CD14-positive monocyte (primary cell): ENCODE results near the gene HMOX1. TPM values are rescaled to one million over a fixed set of nuclear protein-coding genes. Genes with fewer than 3 reads are reported as not detected.
A peak's percentile ranks its signal among the peaks of the same experiment; 100 is the strongest.

Source experiments
- DNase-seq, 3 donors: peaks; one replicate each; pipeline ENCODE4 v3.0.0-alpha.2; 2011 to 2022
- H2AFZ ChIP-seq: 2 replicates; pipeline ENCODE4 v1.6.0; 2012; ENCODE audit warnings: mild to moderate bottlenecking, low read depth, low read length, inconsistent platforms; ENCODE audit not compliant: insufficient read depth, poor library complexity, severe bottlenecking
- H3K27ac ChIP-seq, 2 donors: 1 replicate in 1 of 2; 2 replicates in 1 of 2; pipeline ENCODE4 v1.5.1; 2012 to 2013; ENCODE audit warnings: low read length in 2 of 2, control low read depth in 1 of 2, inconsistent platforms in 1 of 2, low read depth in 1 of 2, mild to moderate bottlenecking in 1 of 2
- H3K27me3 ChIP-seq, 2 donors: one replicate each; pipeline versions ENCODE4 v1.6.0 to v1.6.1; 2011 to 2013; ENCODE audit warnings: low read length in 2 of 2; ENCODE audit not compliant: control insufficient read depth in 2 of 2, insufficient read depth in 2 of 2
- H3K36me3 ChIP-seq, 2 donors: replicated peaks in 1 of 2; 1 replicate in 1 of 2; 2 replicates in 1 of 2; pipeline versions ENCODE4 v1.5.1 to v1.6.1; 2012 to 2013; ENCODE audit warnings: low read length in 2 of 2, control low read depth in 1 of 2, inconsistent platforms in 1 of 2, mild to moderate bottlenecking in 1 of 2; ENCODE audit not compliant: insufficient read depth in 2 of 2, control insufficient read depth in 1 of 2
- H3K4me1 ChIP-seq, 2 donors: 1 replicate in 1 of 2; 2 replicates in 1 of 2; pipeline versions ENCODE4 v1.5.1 to v1.6.1; 2012 to 2013; ENCODE audit warnings: low read length in 2 of 2, control low read depth in 1 of 2, inconsistent platforms in 1 of 2, mild to moderate bottlenecking in 1 of 2, moderate library complexity in 1 of 2; ENCODE audit not compliant: insufficient read depth in 2 of 2, control insufficient read depth in 1 of 2
- H3K4me2 ChIP-seq: replicated peaks from 2 replicates; pipeline ENCODE3; 2012; ENCODE audit warnings: low read length, moderate library complexity, mild to moderate bottlenecking; ENCODE audit not compliant: poor library complexity, severe bottlenecking; ENCODE audit errors: extremely low read depth
- H3K4me3 ChIP-seq, 3 experiments: fragments of 200-600 bp in 1 of 3; sonication (generic) in 1 of 3; replicated peaks in 1 of 3; 1 replicate in 2 of 3; 2 replicates in 1 of 3; pipeline ENCODE4 v1.5.1; 2011 to 2013; ENCODE audit warnings: low read length in 3 of 3, mild to moderate bottlenecking in 3 of 3, control low read depth in 2 of 3, low read depth in 2 of 3, inconsistent platforms in 1 of 3, moderate library complexity in 1 of 3
- H3K79me2 ChIP-seq: 2 replicates; pipeline ENCODE4 v1.6.0; 2012; ENCODE audit warnings: mild to moderate bottlenecking, control low read depth, inconsistent platforms, low read length, moderate library complexity; ENCODE audit not compliant: insufficient read depth
- H3K9ac ChIP-seq: 2 replicates; pipeline ENCODE4 v1.6.0; 2017; ENCODE audit warnings: low read length, mild to moderate bottlenecking; ENCODE audit not compliant: insufficient read depth, poor library complexity, severe bottlenecking
- H3K9me3 ChIP-seq, 2 donors: replicated peaks in 1 of 2; 1 replicate in 1 of 2; 2 replicates in 1 of 2; pipeline versions ENCODE4 v1.5.1 to v1.6.1; 2012 to 2013; ENCODE audit warnings: low read length in 2 of 2, control low read depth in 1 of 2; ENCODE audit not compliant: control insufficient read depth in 1 of 2, insufficient read depth in 1 of 2
- H4K20me1 ChIP-seq: 2 replicates; pipeline ENCODE4 v1.6.0; 2012; ENCODE audit warnings: mild to moderate bottlenecking, low read length, control low read depth, moderate library complexity; ENCODE audit not compliant: insufficient read depth
- H3K27ac Mint-ChIP-seq, 7 donors: one replicate each; pipeline ENCODE4 v1.8.0; 2020; ENCODE audit warnings: mild to moderate bottlenecking in 7 of 7, mixed read lengths in 7 of 7, moderate library complexity in 6 of 7, inconsistent platforms in 2 of 7
- H3K27me3 Mint-ChIP-seq, 3 donors: one replicate each; pipeline ENCODE4 v1.8.0; 2021 to 2022; ENCODE audit warnings: low read depth in 3 of 3, mild to moderate bottlenecking in 3 of 3, mixed read lengths in 3 of 3, moderate library complexity in 3 of 3, inconsistent platforms in 1 of 3
- H3K36me3 Mint-ChIP-seq, 2 donors: one replicate each; pipeline ENCODE4 v1.8.0; 2020; ENCODE audit warnings: mixed read lengths in 2 of 2, inconsistent platforms in 1 of 2, mild to moderate bottlenecking in 1 of 2
- H3K4me1 Mint-ChIP-seq: one replicate; pipeline ENCODE4 v1.8.0; 2020; ENCODE audit warnings: mild to moderate bottlenecking, mixed read lengths
- H3K4me3 Mint-ChIP-seq, 2 donors: one replicate each; pipeline ENCODE4 v1.8.0; 2020; ENCODE audit warnings: mild to moderate bottlenecking in 2 of 2, mixed read lengths in 2 of 2, moderate library complexity in 1 of 2
- H3K9me3 Mint-ChIP-seq, 7 donors: one replicate each; pipeline ENCODE4 v1.8.0; 2020 to 2022; ENCODE audit warnings: mixed read lengths in 7 of 7, mild to moderate bottlenecking in 6 of 7, moderate library complexity in 6 of 7, inconsistent platforms in 2 of 7
- WGBS: methylation state at CpG from one replicate; pipeline ENCODE4 v1.1.5; 2013; ENCODE audit warnings: missing lambda C conversion rate; ENCODE audit not compliant: insufficient coverage; 5-methylcytosine and 5-hydroxymethylcytosine counted together
- intact Hi-C, 2 donors: fragments of 100-400 bp; cut with micrococcal nuclease; formaldehyde crosslinking; loops; one replicate each; pipeline versions ENCODE4 v1.15.0 to v1.15.1; 2023
- polyA plus RNA-seq, 3 donors: library from polyadenylated mRNA; depleted of rRNA in 1 of 3; unstranded in 2 of 3; stranded (reverse) in 1 of 3; fragments of 300-500 nt in 2 of 3; fragments of >200 nt in 1 of 3; fragmentation: Illumina TruSeq in 2 of 3; gene quantifications; 1 replicate in 2 of 3; 2 replicates in 1 of 3; pipeline ENCODE4 v1.2.3, GENCODE V29; 2012 to 2021
- TF ChIP-seq, protein P1 (sequence below): fragments of 200-600 bp; IDR thresholded peaks from one replicate; pipeline ENCODE4 v1.8.0; 2022; ENCODE audit warnings: antibody characterized with exemption, mild to moderate bottlenecking

Gene HMOX1
- polyA plus RNA-seq, 3 donors = 180 to 233 (median 193) TPM

DNA sequence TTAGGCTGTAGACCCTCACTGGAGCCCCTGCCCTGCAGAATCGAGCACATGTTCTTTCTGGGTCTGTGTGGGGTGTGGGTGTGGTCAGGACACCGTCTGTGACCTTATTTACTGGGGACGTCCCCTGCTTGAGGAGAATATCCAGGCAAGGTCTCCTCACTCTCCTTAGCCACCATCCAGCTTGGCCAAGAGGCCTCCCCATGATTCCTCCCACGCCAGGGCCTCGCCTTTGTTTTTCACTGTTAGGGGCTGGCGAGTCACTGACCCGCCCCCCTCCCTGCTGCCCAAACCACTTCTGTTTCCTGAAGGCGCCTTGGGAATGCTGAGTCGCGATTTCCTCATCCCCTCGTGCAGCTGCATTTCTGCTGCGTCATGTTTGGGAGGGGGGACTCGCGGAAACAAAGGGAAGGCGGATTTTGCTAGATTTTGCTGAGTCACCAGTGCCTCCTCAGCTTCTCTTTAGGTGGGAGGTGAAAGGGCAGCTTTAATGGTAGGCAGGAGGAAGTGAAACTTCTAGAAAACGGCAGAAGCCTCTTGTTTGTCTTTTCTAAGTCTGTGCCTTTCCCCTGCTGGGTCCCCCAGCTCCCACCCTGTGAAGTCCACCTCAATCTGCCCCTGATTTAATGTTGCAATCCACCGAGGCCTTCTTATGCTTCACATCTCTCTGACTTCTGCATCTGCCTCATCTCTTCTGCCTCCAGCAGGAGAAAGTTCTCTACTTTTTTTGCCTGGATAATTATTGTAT is 4.0 kb upstream of the HMOX1 start:
- H3K36me3 Mint-ChIP-seq = peaks cover 0 to 3% of the 10 kb centered on the region in 2 donors
- TF ChIP-seq, protein P1, sequence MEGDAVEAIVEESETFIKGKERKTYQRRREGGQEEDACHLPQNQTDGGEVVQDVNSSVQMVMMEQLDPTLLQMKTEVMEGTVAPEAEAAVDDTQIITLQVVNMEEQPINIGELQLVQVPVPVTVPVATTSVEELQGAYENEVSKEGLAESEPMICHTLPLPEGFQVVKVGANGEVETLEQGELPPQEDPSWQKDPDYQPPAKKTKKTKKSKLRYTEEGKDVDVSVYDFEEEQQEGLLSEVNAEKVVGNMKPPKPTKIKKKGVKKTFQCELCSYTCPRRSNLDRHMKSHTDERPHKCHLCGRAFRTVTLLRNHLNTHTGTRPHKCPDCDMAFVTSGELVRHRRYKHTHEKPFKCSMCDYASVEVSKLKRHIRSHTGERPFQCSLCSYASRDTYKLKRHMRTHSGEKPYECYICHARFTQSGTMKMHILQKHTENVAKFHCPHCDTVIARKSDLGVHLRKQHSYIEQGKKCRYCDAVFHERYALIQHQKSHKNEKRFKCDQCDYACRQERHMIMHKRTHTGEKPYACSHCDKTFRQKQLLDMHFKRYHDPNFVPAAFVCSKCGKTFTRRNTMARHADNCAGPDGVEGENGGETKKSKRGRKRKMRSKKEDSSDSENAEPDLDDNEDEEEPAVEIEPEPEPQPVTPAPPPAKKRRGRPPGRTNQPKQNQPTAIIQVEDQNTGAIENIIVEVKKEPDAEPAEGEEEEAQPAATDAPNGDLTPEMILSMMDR = no peak
- peaks cover 68% of the 10 kb centered on the region for H3K4me1 Mint-ChIP-seq
- H3K27ac Mint-ChIP-seq = peak overlapping the region; percentile 92 to 97 (median 96)
- Histone ChIP-seq H3K4me2 (peak overlapping the region; percentile 62), H3K36me3 (no peaks in the 10 kb centered on the region), H4K20me1 (peaks cover 6% of the 10 kb centered on the region), H3K27me3 (no peaks in the 10 kb centered on the region), H3K27ac (peak overlapping the region; percentile 74 to 84), H2AFZ (no peak overlapping the region), H3K4me1 (peaks cover 74 to 85% of the 10 kb centered on the region in 2 donors), H3K9me3 (no peaks in the 10 kb centered on the region), H3K9ac (peak overlapping the region; percentile 49), H3K79me2 (peaks cover 6% of the 10 kb centered on the region), H3K4me3 (peak overlapping the region in 1 of 3 experiments; percentile 66)
- intact Hi-C loops = loop anchor here (1.0 to 5.0 kb wide), 3 partner anchors 25 to 47 kb away; no protein-coding TSS in a partner anchor
- peak; percentile 98 to 100 (median 100) for DNase-seq
- WGBS = 0% methylated on average over 6 of the region's 17 CpGs
- peaks cover 0 to 3% (median under 1%) of the 10 kb centered on the region in 3 donors for H3K27me3 Mint-ChIP-seq
- peaks cover 0 to 4% (median 0%) of the 10 kb centered on the region in 7 donors for H3K9me3 Mint-ChIP-seq
- H3K4me3 Mint-ChIP-seq = peak overlapping the region; percentile 47 to 86

DNA sequence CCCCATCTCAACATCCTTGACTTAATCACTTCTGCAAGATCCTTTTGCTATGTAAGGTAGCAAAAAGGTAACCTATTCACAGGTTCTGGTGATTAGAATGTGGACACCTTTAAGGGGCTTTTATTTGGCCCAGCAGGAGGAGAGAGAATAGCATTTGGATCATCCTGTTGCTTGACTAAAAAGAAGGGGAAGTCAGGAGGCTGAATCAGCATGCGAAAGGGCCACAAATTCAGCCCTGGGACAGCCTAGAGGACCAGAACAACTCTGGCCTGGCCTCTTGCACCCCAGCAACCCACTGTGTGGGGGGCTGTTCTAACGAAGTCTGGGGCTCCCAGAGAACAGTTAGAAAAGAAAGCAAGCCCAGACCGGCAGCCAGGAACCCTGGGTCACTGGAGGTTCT is 3.2 kb upstream of the HMOX1 start:
- Mint-ChIP-seq H3K27me3 (peaks cover 0 to 7% (median 7%) of the 10 kb centered on the region in 3 donors), H3K9me3 (peaks cover 0 to 2% (median 0%) of the 10 kb centered on the region in 7 donors), H3K27ac (peak overlapping the region; percentile 92 to 97 (median 96)), H3K36me3 (peaks cover 1 to 6% of the 10 kb centered on the region in 2 donors), H3K4me1 (peaks cover 71% of the 10 kb centered on the region), H3K4me3 (peak overlapping the region in 1 of 2 donors; percentile 86)
- H4K20me1 ChIP-seq = peaks cover 10% of the 10 kb centered on the region
- H3K4me1 ChIP-seq = peaks cover 75 to 86% of the 10 kb centered on the region in 2 donors
- no peaks in the 10 kb centered on the region for H3K27me3 ChIP-seq
- TF ChIP-seq, protein P1 = no peak
- WGBS = 29% methylated on average over 3 of the region's 3 CpGs
- peaks cover 11% of the 10 kb centered on the region for H3K79me2 ChIP-seq
- DNase-seq = peak; percentile 44 to 67 (median 63)
- intact Hi-C loops = loop anchor here (1.0 to 5.0 kb wide), 3 partner anchors 25 to 47 kb away; no protein-coding TSS in a partner anchor
- peak overlapping the region; percentile 49 for H3K9ac ChIP-seq
- H2AFZ ChIP-seq = no peak overlapping the region
- H3K4me3 ChIP-seq = peak overlapping the region in 1 of 3 experiments; percentile 66
- peaks cover 0 to under 1% of the 10 kb centered on the region in 2 donors for H3K36me3 ChIP-seq
- peak overlapping the region; percentile 62 for H3K4me2 ChIP-seq
- peak overlapping the region; percentile 74 to 84 for H3K27ac ChIP-seq
- no peaks in the 10 kb centered on the region for H3K9me3 ChIP-seq
